GM18951 (cell line): ENCODE results near the gene ZNRF3.

Experiments used
- POLR2A ChIP-seq: IDR thresholded peaks from 4 replicates; pipeline ENCODE4 v1.6.1; 2011; ENCODE audit warnings: mild to moderate bottlenecking; ENCODE audit not compliant: insufficient read length, insufficient read depth; ENCODE audit errors: extremely low read depth
- in situ Hi-C: fragments of 300-500 bp; cut with MboI; formaldehyde crosslinking; loops from one replicate; pipeline ENCODE4 v1.12.0; 2022; ENCODE audit warnings: low sequenced_read_pairs, mixed read lengths, inconsistent platforms; ENCODE audit not compliant: unreplicated experiment

The ZNRF3 gene

GRCh38 chr22:29022101-29022817 is 138.9 kb downstream of the ZNRF3 start:
- TF ChIP-seq POLR2A: no peak
- in situ Hi-C loops: no loop called here

GRCh38 chr22:29023172-29023796 is 139.9 kb downstream of the ZNRF3 start:
- in situ Hi-C loops: no loop called here
- no peak for TF ChIP-seq POLR2A

- TF ChIP-seq POLR2A: no peak
- in situ Hi-C loops: no loop called here
Measured at GRCh38 chr22:29026579-29026978, 143.2 kb downstream of the ZNRF3 start.

- in situ Hi-C loops: no loop called here
- no peak for TF ChIP-seq POLR2A
Measured at GRCh38 chr22:29028468-29028867, 145.1 kb downstream of the ZNRF3 start.

- in situ Hi-C loops: no loop called here
Measured at GRCh38 chr22:29029202-29030000, 146.0 kb downstream of the ZNRF3 start.

GRCh38 chr22:29030016-29030617 is 146.7 kb downstream of the ZNRF3 start:
- TF ChIP-seq POLR2A: no peak
- in situ Hi-C loops: no loop called here

More at GRCh38 chr22:29029202-29030000, 146.0 kb downstream of the ZNRF3 start:
- TF ChIP-seq POLR2A: no peak

- TF ChIP-seq POLR2A: no peak
- in situ Hi-C loops: no loop called here
Measured at GRCh38 chr22:29030618-29031226, 147.3 kb downstream of the ZNRF3 start.

- in situ Hi-C loops: no loop called here
- TF ChIP-seq POLR2A: no peak
Measured at GRCh38 chr22:29031227-29032011, 148.0 kb downstream of the ZNRF3 start.

- no peak for TF ChIP-seq POLR2A
- in situ Hi-C loops: no loop called here
Measured at GRCh38 chr22:29032014-29032475, 148.7 kb downstream of the ZNRF3 start.

GRCh38 chr22:29032584-29032983 is 149.2 kb downstream of the ZNRF3 start:
- no peak for TF ChIP-seq POLR2A
- in situ Hi-C loops: no loop called here

- in situ Hi-C loops: loop anchor here (5.0 kb wide), 1 partner anchor 185 kb away; no protein-coding TSS in a partner anchor
- no peak for TF ChIP-seq POLR2A
Measured at GRCh38 chr22:29037340-29037932, 154.1 kb downstream of the ZNRF3 start.
